ENCODE measurements around the gene FKRP.
"Not testable (repeated sequence)": the region's sequence is repeated elsewhere in the genome, so short reads cannot be mapped to it uniquely, and the experiment has no call there.

FKRP gene

DNA sequence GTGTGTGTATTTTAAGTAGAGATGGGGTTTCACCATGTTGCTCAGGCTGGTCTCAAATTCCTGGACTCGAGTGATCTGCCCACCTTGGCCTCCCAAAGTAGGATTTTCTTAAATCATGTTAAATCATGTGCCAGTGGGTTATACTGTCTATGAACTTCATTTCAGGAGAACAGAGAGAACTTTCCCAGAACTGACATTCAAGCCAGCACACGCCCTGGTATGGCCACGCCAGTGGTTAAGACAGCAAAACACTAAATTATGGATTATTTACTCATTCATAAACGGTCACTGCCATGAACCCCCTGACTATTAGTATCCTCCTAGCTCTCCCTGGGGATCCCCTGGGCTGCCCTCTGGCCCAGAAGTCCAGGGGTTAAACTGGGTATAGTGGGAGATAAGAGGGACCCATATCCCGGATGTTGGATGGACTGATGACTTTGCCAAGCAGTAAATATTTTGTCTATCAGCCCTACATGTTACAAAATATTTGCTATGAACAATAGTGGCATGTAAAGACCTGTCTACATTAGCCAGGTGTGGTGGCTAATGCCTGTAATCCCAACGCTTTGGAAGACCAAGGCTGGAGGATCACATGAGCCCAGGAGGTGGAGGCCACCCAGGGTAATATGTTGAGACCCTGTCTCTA, 16.5 kb downstream of the FKRP start:
- Histone ChIP-seq H3K36me3 (ENCODE audit: control insufficient read depth, insufficient read depth, low read length, severe bottlenecking) (no peaks in the 10 kb centered on the region), H3K4me1 (ENCODE audit: control insufficient read depth, insufficient read depth, low read length) (peaks cover 27% of the 10 kb centered on the region), H3K4me3 (ENCODE audit: low read length) (no peak overlapping the region), H3K9ac (ENCODE audit: low read length) (peak overlapping the region; percentile 46), H3K9me3 (ENCODE audit: control insufficient read depth, low read length) (no peaks in the 10 kb centered on the region), H3K27me3 (replicated peaks; ENCODE audit: control insufficient read depth, insufficient read depth, low read length) (no peaks in the 10 kb centered on the region)
- no peak for DNase-seq (ENCODE audit: low read depth)

DNA sequence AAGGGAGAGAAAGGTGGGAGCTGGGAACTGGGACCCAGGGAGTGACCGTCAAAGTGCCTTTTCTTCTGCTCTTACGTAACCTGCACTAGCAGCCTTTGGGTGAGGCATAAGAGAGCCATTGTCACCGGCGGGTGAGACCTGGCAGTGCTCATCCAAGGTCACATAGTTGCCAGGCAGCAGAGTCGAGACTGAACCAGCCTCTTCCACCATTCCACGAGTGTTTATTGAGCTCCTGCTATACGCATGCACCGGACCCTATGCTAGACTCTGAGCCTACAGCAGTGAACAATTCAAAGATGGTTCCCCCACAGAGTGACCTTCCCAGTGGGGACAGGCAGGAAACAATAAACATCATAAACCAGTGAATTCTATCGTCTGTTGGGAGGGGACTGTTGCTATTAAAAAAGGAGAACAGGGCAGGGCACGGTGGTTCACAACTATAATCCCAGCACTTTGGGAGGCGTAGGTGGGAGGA, 19.0 kb downstream of the FKRP start:
- Histone ChIP-seq H3K27me3 (replicated peaks; ENCODE audit: control insufficient read depth, insufficient read depth, low read length) (no peaks in the 10 kb centered on the region), H3K9ac (ENCODE audit: low read length) (no peak overlapping the region), H3K4me3 (ENCODE audit: low read length) (no peak overlapping the region), H3K9me3 (ENCODE audit: control insufficient read depth, low read length) (no peaks in the 10 kb centered on the region), H3K36me3 (ENCODE audit: control insufficient read depth, insufficient read depth, low read length, severe bottlenecking) (no peaks in the 10 kb centered on the region), H3K4me1 (ENCODE audit: control insufficient read depth, insufficient read depth, low read length) (peaks cover 17% of the 10 kb centered on the region)
- DNase-seq (ENCODE audit: low read depth), result no peak

DNA sequence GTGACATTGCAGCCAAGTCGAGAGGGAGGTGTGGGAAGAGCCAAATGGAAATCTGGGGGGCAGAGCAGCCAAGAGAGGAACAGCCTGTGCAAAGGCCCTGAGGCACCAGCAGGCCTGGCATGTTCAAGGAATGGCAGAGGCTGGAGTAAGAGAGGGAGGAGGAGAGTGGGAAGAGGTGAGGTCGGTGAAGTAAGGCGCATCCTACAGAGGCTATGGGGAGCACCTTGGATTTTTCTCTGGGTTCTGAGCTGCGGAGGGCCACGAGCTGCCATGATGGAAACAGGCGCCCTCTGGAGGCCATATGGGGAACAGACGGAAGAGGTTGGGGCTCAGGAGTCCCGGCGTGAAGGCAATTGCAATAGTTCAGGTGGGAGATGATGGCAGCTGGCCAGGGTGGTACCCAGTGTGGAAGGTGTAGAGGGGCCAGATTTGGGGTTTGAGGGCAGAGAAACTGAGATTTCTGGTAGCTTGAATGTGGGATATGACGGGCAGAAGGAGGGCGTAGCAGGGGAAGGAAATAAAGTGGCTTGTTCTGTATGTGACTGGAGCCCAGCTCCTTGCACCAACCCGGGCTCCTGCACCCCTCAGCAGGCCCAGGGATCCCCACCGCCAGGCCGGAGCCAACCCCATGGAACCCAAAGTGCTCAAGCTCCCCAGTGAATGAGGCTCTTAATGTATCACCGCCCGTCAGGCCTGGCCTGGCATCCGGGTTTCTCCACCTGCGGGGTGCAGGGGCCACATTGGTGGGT, 20.9 kb downstream of the FKRP start:
- Histone ChIP-seq H3K4me3 (ENCODE audit: low read length) (no peak overlapping the region), H3K27me3 (replicated peaks; ENCODE audit: control insufficient read depth, insufficient read depth, low read length) (no peaks in the 10 kb centered on the region), H3K4me1 (ENCODE audit: control insufficient read depth, insufficient read depth, low read length) (peaks cover under 1% of the 10 kb centered on the region), H3K36me3 (ENCODE audit: control insufficient read depth, insufficient read depth, low read length, severe bottlenecking) (no peaks in the 10 kb centered on the region), H3K9ac (ENCODE audit: low read length) (no peak overlapping the region), H3K9me3 (ENCODE audit: control insufficient read depth, low read length) (no peaks in the 10 kb centered on the region)
- DNase-seq (ENCODE audit: low read depth), result no peak

DNA sequence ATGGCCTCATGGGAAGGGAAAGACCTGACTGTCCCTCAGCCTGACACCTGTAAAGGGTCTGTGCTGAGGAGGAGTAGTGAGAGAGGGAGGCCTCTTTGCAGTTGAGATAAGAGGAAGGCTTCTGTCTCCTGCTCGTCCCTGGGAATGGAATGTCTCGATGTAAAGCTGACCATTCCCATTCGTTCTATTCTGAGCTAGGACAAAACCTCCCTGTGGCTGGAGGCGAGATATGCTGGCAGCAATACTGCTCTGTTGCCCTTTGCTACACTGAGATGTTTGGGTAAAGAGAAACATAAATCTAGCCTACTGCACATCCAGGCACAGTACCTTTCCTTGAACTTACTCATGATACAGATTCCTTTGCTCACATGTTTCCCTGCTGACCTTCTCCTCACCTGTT, 22.9 kb downstream of the FKRP start:
- not testable (repeated sequence) for DNase-seq (ENCODE audit: low read depth); H3K9ac ChIP-seq (ENCODE audit: low read length); H3K36me3 ChIP-seq (ENCODE audit: control insufficient read depth, insufficient read depth, low read length, severe bottlenecking); H3K9me3 ChIP-seq (ENCODE audit: control insufficient read depth, low read length); H3K4me1 ChIP-seq (ENCODE audit: control insufficient read depth, insufficient read depth, low read length); H3K4me3 ChIP-seq (ENCODE audit: low read length); H3K27me3 ChIP-seq (replicated peaks; ENCODE audit: control insufficient read depth, insufficient read depth, low read length)

DNA sequence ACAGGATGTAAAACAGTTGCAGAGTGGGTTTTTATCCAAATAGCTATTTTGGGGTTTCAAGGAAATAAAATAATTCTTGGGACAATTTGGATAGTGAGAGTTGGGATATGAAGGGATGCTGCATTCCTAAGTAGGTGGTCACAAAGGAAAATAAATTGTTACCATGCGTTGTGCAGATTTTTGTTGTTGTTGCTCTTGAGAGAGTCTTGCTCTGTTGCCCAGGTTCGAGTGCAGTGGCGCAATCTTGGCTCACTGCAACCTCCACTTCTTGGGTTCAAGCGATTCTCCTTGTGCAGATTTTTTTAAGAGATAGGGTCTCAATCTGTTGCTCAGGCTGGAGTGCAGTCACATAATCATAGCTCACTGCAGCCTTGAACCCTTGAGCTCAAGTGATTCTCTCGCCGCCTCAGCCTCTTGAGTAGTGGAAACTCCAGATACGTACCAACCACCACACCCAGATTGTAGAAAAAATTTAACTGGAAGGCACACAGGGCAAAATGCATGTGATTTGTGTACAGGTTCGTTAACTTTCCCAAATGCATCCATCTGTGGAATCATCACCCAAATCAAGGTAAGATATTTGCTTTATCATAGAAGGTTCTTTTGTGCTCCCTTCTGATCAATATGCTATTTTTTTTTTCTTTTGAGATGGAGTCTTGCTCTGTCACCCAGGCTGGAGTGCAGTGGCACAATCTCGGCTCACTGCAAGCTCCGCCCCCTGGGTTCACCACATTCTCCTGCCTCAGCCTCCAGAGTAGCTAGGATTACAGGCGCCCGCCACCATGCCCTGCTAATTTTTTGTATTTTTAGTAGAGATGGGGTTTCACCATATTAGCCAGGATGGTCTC, 26.5 kb downstream of the FKRP start:
- DNase-seq (ENCODE audit: low read depth), result no peak
- no peaks in the 10 kb centered on the region for H3K4me1 ChIP-seq (ENCODE audit: control insufficient read depth, insufficient read depth, low read length)

DNA sequence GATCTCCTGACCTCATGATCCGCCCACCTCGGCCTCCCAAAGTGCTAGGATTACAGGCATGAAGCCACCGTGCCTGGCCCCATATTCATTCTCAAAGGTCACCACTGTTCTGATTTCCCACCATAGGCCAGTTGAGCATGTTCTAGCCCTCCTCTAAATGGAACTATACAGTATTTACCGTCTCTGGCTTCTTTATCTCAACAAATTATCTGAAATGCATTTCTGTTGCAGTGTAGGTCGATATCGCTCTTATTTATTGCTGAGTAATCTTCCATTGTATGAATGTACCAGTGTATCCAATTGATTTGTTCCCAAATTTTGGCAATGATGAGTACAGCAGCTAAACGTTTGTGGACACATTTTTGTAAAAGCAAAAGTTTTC, 27.2 kb downstream of the FKRP start:
- peaks cover 40% of the 10 kb centered on the region for H3K36me3 ChIP-seq (ENCODE audit: control insufficient read depth, insufficient read depth, low read length, severe bottlenecking)
- no peak for DNase-seq (ENCODE audit: low read depth)
- no peak overlapping the region for H3K4me3 ChIP-seq (ENCODE audit: low read length)
- H3K4me1 ChIP-seq (ENCODE audit: control insufficient read depth, insufficient read depth, low read length), result no peaks in the 10 kb centered on the region
- no peaks in the 10 kb centered on the region for H3K9me3 ChIP-seq (ENCODE audit: control insufficient read depth, low read length)
- no peak overlapping the region for H3K9ac ChIP-seq (ENCODE audit: low read length)
- H3K27me3 ChIP-seq (replicated peaks; ENCODE audit: control insufficient read depth, insufficient read depth, low read length), result no peaks in the 10 kb centered on the region

More for the DNA sequence above, 26.5 kb downstream of the FKRP start:
- Histone ChIP-seq H3K9me3 (ENCODE audit: control insufficient read depth, low read length) (no peaks in the 10 kb centered on the region), H3K9ac (ENCODE audit: low read length) (no peak overlapping the region), H3K27me3 (replicated peaks; ENCODE audit: control insufficient read depth, insufficient read depth, low read length) (no peaks in the 10 kb centered on the region), H3K36me3 (ENCODE audit: control insufficient read depth, insufficient read depth, low read length, severe bottlenecking) (peaks cover 35% of the 10 kb centered on the region), H3K4me3 (ENCODE audit: low read length) (no peak overlapping the region)

DNA sequence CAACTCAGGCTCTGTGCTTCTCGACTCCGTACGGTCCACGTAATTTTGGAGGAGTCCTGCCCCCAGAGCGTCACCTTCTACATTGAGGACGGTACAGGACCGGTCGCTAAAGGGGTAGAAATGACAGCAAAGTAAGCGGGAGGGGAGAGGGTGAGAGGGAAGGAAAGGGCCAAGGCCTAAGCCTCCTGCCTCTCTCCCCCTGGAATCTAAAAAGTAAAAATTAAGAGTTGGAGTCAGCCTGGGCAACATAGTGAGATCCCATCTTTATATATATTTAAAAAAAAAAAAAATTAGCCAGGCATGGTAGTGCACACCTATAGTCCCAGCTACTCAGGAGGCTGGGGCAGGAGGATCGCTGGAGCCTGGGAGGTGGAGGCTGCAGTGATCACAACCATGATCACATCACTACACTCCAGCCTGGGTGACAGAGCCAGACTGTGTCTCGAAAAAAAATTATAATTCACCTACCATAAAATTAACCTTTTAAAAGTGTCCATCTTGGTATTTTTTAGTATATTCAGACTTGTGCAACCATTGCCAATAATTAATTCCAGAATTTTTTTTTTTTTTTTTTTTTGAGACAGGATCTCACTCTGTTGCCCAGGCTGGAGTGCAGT, 29.9 kb downstream of the FKRP start:
- no peak for DNase-seq (ENCODE audit: low read depth)
- peaks cover 66% of the 10 kb centered on the region for H3K36me3 ChIP-seq (ENCODE audit: control insufficient read depth, insufficient read depth, low read length, severe bottlenecking)
- no peaks in the 10 kb centered on the region for H3K27me3 ChIP-seq (replicated peaks; ENCODE audit: control insufficient read depth, insufficient read depth, low read length)
- H3K9me3 ChIP-seq (ENCODE audit: control insufficient read depth, low read length), result no peaks in the 10 kb centered on the region
- H3K9ac ChIP-seq (ENCODE audit: low read length), result no peak overlapping the region
- H3K4me3 ChIP-seq (ENCODE audit: low read length), result no peak overlapping the region
- H3K4me1 ChIP-seq (ENCODE audit: control insufficient read depth, insufficient read depth, low read length), result peaks cover 5% of the 10 kb centered on the region

DNA sequence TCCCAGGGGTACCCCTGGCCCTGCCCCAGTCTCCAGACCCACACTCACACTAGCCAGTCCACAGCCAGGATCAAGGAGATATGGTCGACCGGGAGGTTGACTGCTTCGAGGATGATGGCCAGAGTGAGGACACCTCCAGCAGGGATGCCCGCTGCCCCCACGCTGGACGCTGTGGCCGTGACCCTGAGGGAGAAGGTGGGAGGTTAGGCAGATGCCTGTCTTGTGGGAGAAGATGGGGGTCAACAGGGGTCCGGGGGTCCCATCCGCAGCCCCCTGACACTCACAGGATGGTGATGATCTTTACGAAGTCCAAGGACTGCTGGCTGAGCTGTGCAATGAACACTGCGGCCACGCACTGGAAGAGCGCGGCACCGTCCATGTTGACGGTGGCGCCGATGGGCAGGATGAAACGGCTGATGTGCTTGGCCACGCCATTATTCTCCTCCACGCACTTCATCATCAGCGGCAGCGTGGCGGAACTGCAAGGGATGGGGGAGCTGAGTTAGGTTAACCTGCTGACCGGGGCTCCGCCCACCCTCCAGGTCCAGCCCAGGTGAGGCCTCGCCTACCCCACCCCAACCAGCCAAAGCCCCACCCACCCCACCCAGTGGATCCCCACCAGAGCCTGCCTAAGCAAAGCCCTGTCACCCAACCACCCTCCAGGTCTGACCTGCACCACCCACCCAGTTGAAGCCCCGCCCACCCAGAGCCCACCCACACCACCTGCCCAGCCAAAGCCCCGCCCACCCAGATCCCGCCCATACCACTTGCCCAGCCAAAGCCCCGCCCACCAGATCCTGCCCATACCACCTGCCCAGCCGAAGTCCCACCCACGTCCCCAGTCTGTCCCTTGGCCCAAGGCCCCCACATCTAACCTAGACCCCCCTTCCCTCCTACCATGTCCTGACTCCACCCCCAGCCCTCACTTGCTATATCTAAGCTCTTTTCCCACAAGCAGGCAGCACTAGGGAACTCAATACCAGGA, 31.4 kb downstream of the FKRP start:
- Histone ChIP-seq H3K27me3 (replicated peaks; ENCODE audit: control insufficient read depth, insufficient read depth, low read length) (no peaks in the 10 kb centered on the region), H3K36me3 (ENCODE audit: control insufficient read depth, insufficient read depth, low read length, severe bottlenecking) (peaks cover 76% of the 10 kb centered on the region), H3K4me3 (ENCODE audit: low read length) (no peak overlapping the region), H3K9ac (ENCODE audit: low read length) (no peak overlapping the region), H3K4me1 (ENCODE audit: control insufficient read depth, insufficient read depth, low read length) (peaks cover 9% of the 10 kb centered on the region), H3K9me3 (ENCODE audit: control insufficient read depth, low read length) (no peaks in the 10 kb centered on the region)
- DNase-seq (ENCODE audit: low read depth), result no peak

DNA sequence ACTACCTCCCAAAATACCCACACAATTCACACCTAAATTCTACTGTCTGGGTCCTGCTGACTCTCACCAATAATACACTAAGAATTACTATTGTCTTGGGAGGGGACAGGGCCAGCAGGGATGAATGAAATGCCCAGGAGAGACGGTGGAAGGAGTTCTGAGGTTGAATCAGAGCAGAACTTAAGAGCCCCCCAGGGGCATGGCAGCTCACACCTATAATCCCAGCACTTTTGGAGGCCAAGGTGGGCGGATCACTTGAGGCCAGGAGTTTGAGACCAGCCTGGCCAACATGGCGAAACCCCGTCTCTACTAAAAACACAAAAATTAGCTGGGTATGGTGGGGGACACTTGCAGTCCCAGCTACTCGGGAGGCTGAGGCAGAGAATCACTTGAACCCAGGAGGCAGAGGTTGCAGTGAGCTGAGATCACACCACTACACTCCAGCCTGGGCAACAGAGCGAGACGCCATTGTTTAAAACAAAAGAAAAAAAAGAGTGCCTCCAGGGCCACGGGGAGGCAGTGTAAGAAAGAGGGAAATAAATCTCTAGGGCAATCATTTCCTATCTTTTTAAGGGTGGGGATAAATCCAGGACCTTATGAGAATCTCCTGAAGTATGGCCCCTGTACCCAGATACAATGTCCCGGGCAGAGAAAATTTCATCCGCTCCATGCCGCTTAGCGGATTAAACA, 32.2 kb downstream of the FKRP start:
- not testable (repeated sequence) for DNase-seq (ENCODE audit: low read depth); H3K9me3 ChIP-seq (ENCODE audit: control insufficient read depth, low read length); H3K4me3 ChIP-seq (ENCODE audit: low read length); H3K9ac ChIP-seq (ENCODE audit: low read length); H3K27me3 ChIP-seq (replicated peaks; ENCODE audit: control insufficient read depth, insufficient read depth, low read length)
- Histone ChIP-seq H3K4me1 (ENCODE audit: control insufficient read depth, insufficient read depth, low read length) (peaks cover 17% of the 10 kb centered on the region), H3K36me3 (ENCODE audit: control insufficient read depth, insufficient read depth, low read length, severe bottlenecking) (peaks cover 85% of the 10 kb centered on the region)
